ENCODE results near the gene G6PC3.
A peak's percentile ranks its signal among the peaks of the same experiment; 100 is the strongest.
"Not testable (repeated sequence)": the region's sequence is repeated elsewhere in the genome, so short reads cannot be mapped to it uniquely, and the experiment has no call there.

The G6PC3 gene

GRCh38 chr17:44070455-44071197 lies at the start of gene G6PC3:
Gene G6PC3 (plus strand): TSS chr17:44070735. CDS start chr17:44070966, 231 bp downstream.
- peak within 1 kb of the TSS; percentile 23 to 94 (median 86) for H3K27ac ChIP-seq
- H3K4me3 ChIP-seq: peak within 1 kb of the TSS; percentile 41 to 74 (median 53)

GRCh38 chr17:44021227-44021626 lies 49.3 kb upstream of the G6PC3 start:
- not testable (repeated sequence) for H3K27ac ChIP-seq, H3K4me3 ChIP-seq

- no peak overlapping the region for H3K27ac ChIP-seq
- H3K4me3 ChIP-seq: no peak overlapping the region
These were observed 48.3 kb upstream of the G6PC3 start for GRCh38 chr17:44022246-44022645.

GRCh38 chr17:44023545-44024270 lies 46.8 kb upstream of the G6PC3 start:
- H3K4me3 ChIP-seq: no peak overlapping the region

GRCh38 chr17:44024271-44024663 lies 46.3 kb upstream of the G6PC3 start:
- H3K27ac ChIP-seq: no peak overlapping the region
- H3K4me3 ChIP-seq: no peak overlapping the region

More at GRCh38 chr17:44023545-44024270, 46.8 kb upstream of the G6PC3 start:
- no peak overlapping the region for H3K27ac ChIP-seq

- Histone ChIP-seq H3K4me3 (no peak overlapping the region), H3K27ac (no peak overlapping the region)
These were observed 45.7 kb upstream of the G6PC3 start for GRCh38 chr17:44024853-44025252.

GRCh38 chr17:44029736-44030135 lies 40.8 kb upstream of the G6PC3 start:
- H3K27ac ChIP-seq: no peak overlapping the region
- H3K4me3 ChIP-seq: no peak overlapping the region

- no peak overlapping the region for H3K4me3 ChIP-seq
- H3K27ac ChIP-seq: no peak overlapping the region
These were observed 40.1 kb upstream of the G6PC3 start for GRCh38 chr17:44030482-44030881.

GRCh38 chr17:44033861-44034408 lies 36.6 kb upstream of the G6PC3 start:
- peak overlapping the region in 2 of 21 experiments; percentile 5 to 30 for H3K27ac ChIP-seq
- H3K4me3 ChIP-seq: no peak overlapping the region

GRCh38 chr17:44034688-44035087 lies 35.8 kb upstream of the G6PC3 start:
- H3K4me3 ChIP-seq, H3K27ac ChIP-seq: not testable (repeated sequence)

GRCh38 chr17:44037471-44037870 lies 33.1 kb upstream of the G6PC3 start:
- no peak overlapping the region for H3K27ac ChIP-seq

GRCh38 chr17:44038604-44039011 lies 31.9 kb upstream of the G6PC3 start:
- Histone ChIP-seq H3K4me3 (no peak overlapping the region), H3K27ac (peak overlapping the region in 1 of 21 experiments; percentile 55)

More at GRCh38 chr17:44037471-44037870, 33.1 kb upstream of the G6PC3 start:
- no peak overlapping the region for H3K4me3 ChIP-seq

GRCh38 chr17:44039829-44040635 lies 30.5 kb upstream of the G6PC3 start:
- Histone ChIP-seq H3K27ac (peak overlapping the region in 8 of 21 experiments; percentile 0 to 77 (median 21)), H3K4me3 (no peak overlapping the region)

GRCh38 chr17:44043272-44043696 lies 27.3 kb upstream of the G6PC3 start:
- Histone ChIP-seq H3K4me3 (no peak overlapping the region), H3K27ac (peak overlapping the region in 11 of 21 experiments; percentile 6 to 57 (median 31))

- H3K27ac ChIP-seq: peak overlapping the region in 7 of 21 experiments; percentile 6 to 50 (median 28)
- no peak overlapping the region for H3K4me3 ChIP-seq
These were observed 26.5 kb upstream of the G6PC3 start for GRCh38 chr17:44044071-44044470.

GRCh38 chr17:44045486-44045885 lies 25.0 kb upstream of the G6PC3 start:
- H3K27ac ChIP-seq: no peak overlapping the region
- no peak overlapping the region for H3K4me3 ChIP-seq

- H3K4me3 ChIP-seq: not testable (repeated sequence)
These were observed 23.6 kb upstream of the G6PC3 start for GRCh38 chr17:44046893-44047292.

GRCh38 chr17:44049294-44050060 lies 21.1 kb upstream of the G6PC3 start:
- H3K4me3 ChIP-seq: no peak overlapping the region
- H3K27ac ChIP-seq: no peak overlapping the region

More at GRCh38 chr17:44046893-44047292, 23.6 kb upstream of the G6PC3 start:
- not testable (repeated sequence) for H3K27ac ChIP-seq

Measured in skin epidermis (tissue), 12 donors.